NB4 (cell line): ENCODE measurements around the gene TICRR.

Experiments used
- POLR2A ChIP-seq: IDR thresholded peaks from 2 replicates; pipeline ENCODE4 v1.6.1; 2011; ENCODE audit warnings: mild to moderate bottlenecking; ENCODE audit not compliant: insufficient read length; ENCODE audit errors: extremely low read depth
- TF ChIP-seq, protein P1 (sequence below): IDR thresholded peaks from one replicate; pipeline ENCODE4 v1.5.1; 2012; ENCODE audit warnings: low read depth, low read length
- TF ChIP-seq, protein P2 (sequence below): IDR thresholded peaks from 2 replicates; pipeline ENCODE4 v1.6.1; 2011; ENCODE audit warnings: low read depth, low read length

DNA sequence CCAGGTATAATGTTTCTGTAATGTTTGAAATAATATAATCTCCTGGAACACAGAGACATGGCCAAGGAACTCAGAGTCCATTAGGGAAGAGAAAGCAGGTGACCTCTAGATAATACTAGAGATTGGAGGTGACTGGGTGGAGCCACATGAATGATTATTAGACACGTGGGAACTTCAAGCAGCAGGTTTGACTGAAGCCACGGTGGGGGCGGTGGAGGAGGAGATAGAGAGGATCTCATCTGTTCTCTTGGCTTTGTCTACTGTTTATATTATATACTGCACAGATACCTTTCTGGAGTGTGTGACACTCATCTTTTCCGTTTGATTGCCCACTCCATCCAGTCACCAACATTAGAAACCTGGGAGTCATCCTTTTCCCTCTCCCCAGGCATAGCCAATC is 46.3 kb downstream of the TICRR start:
- TF ChIP-seq, protein P1, sequence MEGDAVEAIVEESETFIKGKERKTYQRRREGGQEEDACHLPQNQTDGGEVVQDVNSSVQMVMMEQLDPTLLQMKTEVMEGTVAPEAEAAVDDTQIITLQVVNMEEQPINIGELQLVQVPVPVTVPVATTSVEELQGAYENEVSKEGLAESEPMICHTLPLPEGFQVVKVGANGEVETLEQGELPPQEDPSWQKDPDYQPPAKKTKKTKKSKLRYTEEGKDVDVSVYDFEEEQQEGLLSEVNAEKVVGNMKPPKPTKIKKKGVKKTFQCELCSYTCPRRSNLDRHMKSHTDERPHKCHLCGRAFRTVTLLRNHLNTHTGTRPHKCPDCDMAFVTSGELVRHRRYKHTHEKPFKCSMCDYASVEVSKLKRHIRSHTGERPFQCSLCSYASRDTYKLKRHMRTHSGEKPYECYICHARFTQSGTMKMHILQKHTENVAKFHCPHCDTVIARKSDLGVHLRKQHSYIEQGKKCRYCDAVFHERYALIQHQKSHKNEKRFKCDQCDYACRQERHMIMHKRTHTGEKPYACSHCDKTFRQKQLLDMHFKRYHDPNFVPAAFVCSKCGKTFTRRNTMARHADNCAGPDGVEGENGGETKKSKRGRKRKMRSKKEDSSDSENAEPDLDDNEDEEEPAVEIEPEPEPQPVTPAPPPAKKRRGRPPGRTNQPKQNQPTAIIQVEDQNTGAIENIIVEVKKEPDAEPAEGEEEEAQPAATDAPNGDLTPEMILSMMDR: no peak
- TF ChIP-seq POLR2A: no peak
- TF ChIP-seq, protein P2, sequence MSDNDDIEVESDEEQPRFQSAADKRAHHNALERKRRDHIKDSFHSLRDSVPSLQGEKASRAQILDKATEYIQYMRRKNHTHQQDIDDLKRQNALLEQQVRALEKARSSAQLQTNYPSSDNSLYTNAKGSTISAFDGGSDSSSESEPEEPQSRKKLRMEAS: no peak
